SK-N-SH (cell line): ENCODE measurements around the gene MATN1. TPM values are rescaled to one million over a fixed set of nuclear protein-coding genes. Genes with fewer than 3 reads are reported as not detected.

Source experiments
- CTCF ChIA-PET: fragments of 300-600, 350-600 bp; formaldehyde crosslinking; extraction: SDS; loops from one replicate; lab custom pipeline; 2021; lab: Yijun Ruan, JAX
- POLR2A ChIA-PET: fragments of 350-600 bp; sonication (Branson Sonifier 250); formaldehyde crosslinking; extraction: SDS; loops from one replicate; lab custom pipeline; 2020; ENCODE audit warnings: antibody characterized with exemption, inconsistent platforms; lab: Yijun Ruan, JAX
- DNase-seq: peaks from one replicate; pipeline ENCODE4 v3.0.0; 2012
- H2AFZ ChIP-seq: fragments of 200-600 bp; sonication (generic); 2 replicates; pipeline ENCODE4 v1.8.1; 2016; ENCODE audit warnings: antibody characterized with exemption, mild to moderate bottlenecking, low read depth
- H3F3A ChIP-seq: fragments of 200-600 bp; sonication (generic); replicated peaks from 2 replicates; pipeline ENCODE3; 2016; ENCODE audit warnings: antibody characterized with exemption, mild to moderate bottlenecking; ENCODE audit not compliant: insufficient read depth
- H3K27ac ChIP-seq, 2 experiments: fragments of 200-500 bp in 1 of 2; fragments of 200-600 bp in 1 of 2; sonication (Bioruptor generic) in 1 of 2; sonication (generic), shearing (Covaris generic) in 1 of 2; 2 replicates each; pipeline versions ENCODE4 v1.5.1 to v1.6.1; 2014 to 2016; ENCODE audit warnings: low read depth in 2 of 2, inconsistent platforms in 1 of 2, low read length in 1 of 2, mild to moderate bottlenecking in 1 of 2, mixed read lengths in 1 of 2
- H3K27me3 ChIP-seq: fragments of 200-600 bp; sonication (generic), shearing (Covaris generic); 2 replicates; pipeline ENCODE4 v1.6.1; 2016; ENCODE audit warnings: mixed run types; ENCODE audit not compliant: insufficient read depth
- H3K36me3 ChIP-seq, 2 experiments: fragments of 200-500 bp in 1 of 2; fragments of 200-600 bp in 1 of 2; sonication (Bioruptor generic) in 1 of 2; sonication (generic) in 1 of 2; replicated peaks in 1 of 2; 2 replicates each; pipeline versions ENCODE3 to v1.5.1; 2014 to 2016; ENCODE audit warnings: low read length in 1 of 2, mild to moderate bottlenecking in 1 of 2; ENCODE audit not compliant: insufficient read depth in 2 of 2, control insufficient read depth in 1 of 2
- H3K4me1 ChIP-seq, 2 experiments: fragments of 200-500 bp in 1 of 2; fragments of 200-600 bp in 1 of 2; sonication (Bioruptor generic) in 1 of 2; sonication (generic), shearing (Covaris generic) in 1 of 2; 2 replicates each; pipeline versions ENCODE4 v1.5.1 to v1.6.1; 2014 to 2016; ENCODE audit warnings: low read depth in 1 of 2, low read length in 1 of 2, mixed run types in 1 of 2; ENCODE audit not compliant: insufficient read depth in 2 of 2, control insufficient read depth in 1 of 2
- H3K4me2 ChIP-seq: fragments of 200-600 bp; sonication (generic), shearing (Covaris generic); 2 replicates; pipeline ENCODE4 v1.6.1; 2017; ENCODE audit warnings: mixed run types
- H3K4me3 ChIP-seq, 2 experiments: fragments of 200-500 bp in 1 of 2; fragments of 200-600 bp in 1 of 2; sonication (Bioruptor generic) in 1 of 2; sonication (generic), shearing (Covaris generic) in 1 of 2; 2 replicates each; pipeline versions ENCODE4 v1.5.1 to v1.8.1; 2014 to 2016; ENCODE audit warnings: low read depth in 2 of 2, inconsistent platforms in 1 of 2, low read length in 1 of 2, mild to moderate bottlenecking in 1 of 2, mixed read lengths in 1 of 2, moderate library complexity in 1 of 2
- H3K79me2 ChIP-seq: fragments of 200-600 bp; sonication (generic); 2 replicates; pipeline ENCODE4 v1.8.1; 2017; ENCODE audit warnings: mild to moderate bottlenecking; ENCODE audit not compliant: insufficient read depth
- H3K9ac ChIP-seq: fragments of 200-600 bp; sonication (generic); 2 replicates; pipeline ENCODE4 v1.6.1; 2017; ENCODE audit warnings: mixed run types
- H3K9me2 ChIP-seq: fragments of 200-600 bp; sonication (generic); 2 replicates; pipeline ENCODE4 v1.6.1; 2017; ENCODE audit warnings: mixed run types
- H3K9me3 ChIP-seq: fragments of 200-600 bp; sonication (generic); 2 replicates; pipeline ENCODE4 v1.6.1; 2017; ENCODE audit warnings: mixed run types, mild to moderate bottlenecking, moderate library complexity
- H4K20me1 ChIP-seq: fragments of 200-600 bp; sonication (generic); 2 replicates; pipeline ENCODE4 v1.6.1; 2017; ENCODE audit warnings: mild to moderate bottlenecking, mixed run types; ENCODE audit not compliant: insufficient read depth
- CHD2 ChIP-seq: fragments of 150-350 bp; IDR thresholded peaks from 2 replicates; pipeline ENCODE4 v1.6.1; 2018; ENCODE audit warnings: low read length; ENCODE audit not compliant: partially characterized antibody
- ELF1 ChIP-seq: IDR thresholded peaks from 2 replicates; pipeline ENCODE4 v1.4.0; 2012
- EP300 ChIP-seq, 2 experiments: IDR thresholded peaks; 2 replicates each; pipeline versions ENCODE4 v1.4.0 to v1.6.1; 2012; ENCODE audit warnings: borderline replicate concordance in 1 of 2, low read depth in 1 of 2, low read length in 1 of 2
- FOSL2 ChIP-seq: IDR thresholded peaks from 2 replicates; pipeline ENCODE4 v1.4.0; 2012; ENCODE audit warnings: low read depth, mild to moderate bottlenecking, moderate library complexity, borderline replicate concordance
- FOXJ3 ChIP-seq: sonication (generic); formaldehyde crosslinking; IDR thresholded peaks from 2 replicates; pipeline ENCODE4 v1.5.1; 2020; ENCODE audit warnings: mild to moderate bottlenecking, missing genetic modification reagents
- GABPA ChIP-seq: IDR thresholded peaks from 2 replicates; pipeline ENCODE4 v1.4.0; 2012; ENCODE audit warnings: low read depth, mild to moderate bottlenecking
- JUND ChIP-seq: IDR thresholded peaks from 2 replicates; pipeline ENCODE4 v1.4.0; 2012
- MXI1 ChIP-seq: IDR thresholded peaks from 2 replicates; pipeline ENCODE4 v1.6.1; 2012; ENCODE audit warnings: mild to moderate bottlenecking, low read depth, low read length, improper control_type of control experiment
- NFIC ChIP-seq: IDR thresholded peaks from 2 replicates; pipeline ENCODE4 v1.4.0; 2012; ENCODE audit warnings: borderline replicate concordance
- RAD21 ChIP-seq: IDR thresholded peaks from 2 replicates; pipeline ENCODE4 v1.6.1; 2012; ENCODE audit warnings: mild to moderate bottlenecking, low read length
- SIN3A ChIP-seq: IDR thresholded peaks from 2 replicates; pipeline ENCODE4 v1.6.1; 2012; ENCODE audit warnings: low read depth, mild to moderate bottlenecking, low read length, moderate library complexity, borderline replicate concordance
- WGBS: methylation state at CpG from one replicate; pipeline ENCODE4 v1.1.6; 2017; ENCODE audit warnings: low lambda C conversion rate; 5-methylcytosine and 5-hydroxymethylcytosine counted together
- polyA plus RNA-seq, 3 experiments: library from polyadenylated mRNA; depleted of rRNA; stranded (reverse); fragments of >200 nt; gene quantifications; 2 replicates each; pipeline ENCODE4 v1.2.3, GENCODE V29; 2012
- TF ChIP-seq, protein P1 (sequence below): IDR thresholded peaks from 2 replicates; pipeline ENCODE4; 2012
- TF ChIP-seq, protein P2 (sequence below): IDR thresholded peaks from 2 replicates; pipeline ENCODE4 v1.4.0; 2012; ENCODE audit warnings: low read depth, borderline replicate concordance
- TF ChIP-seq, protein P3 (sequence below): fragments of 200-600 bp; sonication (generic); IDR thresholded peaks from 2 replicates; pipeline ENCODE4 v1.6.1; 2017; ENCODE audit warnings: antibody characterized with exemption, mild to moderate bottlenecking, moderate library complexity
- TF ChIP-seq, protein P4 (sequence below): IDR thresholded peaks from 2 replicates; pipeline ENCODE4 v1.6.1; 2012; ENCODE audit warnings: mild to moderate bottlenecking, low read depth, low read length, moderate library complexity
- TF ChIP-seq, protein P5 (sequence below): fragments of 150-350 bp; IDR thresholded peaks from 2 replicates; pipeline ENCODE4 v1.6.1; 2016; ENCODE audit warnings: mild to moderate bottlenecking, low read depth, low read length

Gene MATN1
- polyA plus RNA-seq, 1 of the 3 experiments (the other 2 are of a cell fraction), result 0.23 TPM

DNA sequence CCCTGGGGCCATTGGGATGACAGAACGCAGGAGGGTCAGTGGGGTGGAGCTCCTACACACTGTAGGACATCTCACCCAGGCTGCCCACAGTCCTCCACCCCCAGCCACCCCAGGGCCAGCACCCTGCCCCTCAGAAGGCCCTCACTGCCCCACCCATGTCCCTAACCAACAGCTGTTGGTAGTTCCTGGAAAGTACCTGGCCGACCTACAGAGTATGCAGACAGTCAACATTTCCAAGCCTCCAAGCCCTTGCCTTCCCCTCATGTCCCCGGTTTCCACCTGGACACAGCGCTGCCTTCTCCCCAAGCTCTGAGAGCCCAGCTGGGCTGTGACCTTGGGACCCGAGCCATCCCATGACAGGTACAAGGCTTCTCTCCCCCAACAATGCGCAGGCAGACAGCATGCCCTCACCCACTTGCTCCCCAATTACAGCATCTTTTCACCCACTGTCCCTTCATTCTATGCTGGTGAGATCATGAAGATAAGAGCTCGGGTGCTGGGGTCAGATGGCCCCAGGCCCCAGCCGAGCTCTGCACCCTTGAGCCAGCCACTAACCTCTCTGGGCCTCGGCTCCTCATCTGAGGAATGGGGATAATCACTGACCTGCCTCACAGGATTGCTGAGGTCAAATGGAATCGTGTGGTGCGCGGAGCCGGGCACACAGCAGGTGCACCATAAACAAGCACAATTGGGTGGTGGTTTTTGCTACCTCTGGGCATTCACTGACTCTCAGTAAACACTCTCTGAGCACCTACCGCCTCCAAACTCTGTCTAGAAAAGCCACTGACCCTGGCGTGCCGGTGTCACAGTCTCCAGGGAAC is 23.0 kb upstream of the MATN1 start:
- H3K36me3 ChIP-seq, result no peaks in the 10 kb centered on the region
- POLR2A ChIA-PET, result no interaction called here

DNA sequence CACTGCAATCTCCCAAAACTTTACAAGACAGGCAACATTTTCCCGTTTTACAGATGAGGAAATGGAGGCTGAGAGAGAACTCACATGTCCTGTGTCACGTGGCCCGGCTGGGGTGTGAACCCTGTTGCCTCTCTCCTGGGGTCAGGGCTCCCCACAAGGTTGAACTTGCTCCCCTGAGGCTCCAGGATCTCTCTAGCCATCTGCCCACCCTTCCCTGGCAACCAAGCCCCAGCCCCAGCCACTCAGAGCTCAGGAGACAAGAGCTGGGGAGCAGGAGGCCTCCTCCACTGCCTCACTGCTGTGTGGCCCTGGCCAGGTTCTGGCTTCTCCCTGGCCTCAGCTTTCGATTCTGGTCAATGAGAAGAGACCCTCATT is 22.4 kb upstream of the MATN1 start:
- H2AFZ ChIP-seq, result no peak overlapping the region
- H3K4me1 ChIP-seq, result peaks cover 0 to 14% of the 10 kb centered on the region in 2 experiments; a peak in 1 of 4 replicates
- no peaks in the 10 kb centered on the region for H3K79me2 ChIP-seq
- no peak for DNase-seq
- WGBS, result 50% methylated on average over 1 of the region's 4 CpGs
- POLR2A ChIA-PET, result no interaction called here
- no peak overlapping the region for H3K4me3 ChIP-seq
- no peaks in the 10 kb centered on the region for H3K27me3 ChIP-seq
- no peaks in the 10 kb centered on the region for H3K9me2 ChIP-seq
- no peaks in the 10 kb centered on the region for H4K20me1 ChIP-seq
- TF ChIP-seq GABPA, result no peak
- no peak for TF ChIP-seq NFIC
- TF ChIP-seq, protein P1, sequence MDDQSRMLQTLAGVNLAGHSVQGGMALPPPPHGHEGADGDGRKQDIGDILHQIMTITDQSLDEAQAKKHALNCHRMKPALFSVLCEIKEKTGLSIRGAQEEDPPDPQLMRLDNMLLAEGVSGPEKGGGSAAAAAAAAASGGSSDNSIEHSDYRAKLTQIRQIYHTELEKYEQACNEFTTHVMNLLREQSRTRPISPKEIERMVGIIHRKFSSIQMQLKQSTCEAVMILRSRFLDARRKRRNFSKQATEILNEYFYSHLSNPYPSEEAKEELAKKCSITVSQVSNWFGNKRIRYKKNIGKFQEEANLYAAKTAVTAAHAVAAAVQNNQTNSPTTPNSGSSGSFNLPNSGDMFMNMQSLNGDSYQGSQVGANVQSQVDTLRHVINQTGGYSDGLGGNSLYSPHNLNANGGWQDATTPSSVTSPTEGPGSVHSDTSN, result no peak
- TF ChIP-seq, protein P2, sequence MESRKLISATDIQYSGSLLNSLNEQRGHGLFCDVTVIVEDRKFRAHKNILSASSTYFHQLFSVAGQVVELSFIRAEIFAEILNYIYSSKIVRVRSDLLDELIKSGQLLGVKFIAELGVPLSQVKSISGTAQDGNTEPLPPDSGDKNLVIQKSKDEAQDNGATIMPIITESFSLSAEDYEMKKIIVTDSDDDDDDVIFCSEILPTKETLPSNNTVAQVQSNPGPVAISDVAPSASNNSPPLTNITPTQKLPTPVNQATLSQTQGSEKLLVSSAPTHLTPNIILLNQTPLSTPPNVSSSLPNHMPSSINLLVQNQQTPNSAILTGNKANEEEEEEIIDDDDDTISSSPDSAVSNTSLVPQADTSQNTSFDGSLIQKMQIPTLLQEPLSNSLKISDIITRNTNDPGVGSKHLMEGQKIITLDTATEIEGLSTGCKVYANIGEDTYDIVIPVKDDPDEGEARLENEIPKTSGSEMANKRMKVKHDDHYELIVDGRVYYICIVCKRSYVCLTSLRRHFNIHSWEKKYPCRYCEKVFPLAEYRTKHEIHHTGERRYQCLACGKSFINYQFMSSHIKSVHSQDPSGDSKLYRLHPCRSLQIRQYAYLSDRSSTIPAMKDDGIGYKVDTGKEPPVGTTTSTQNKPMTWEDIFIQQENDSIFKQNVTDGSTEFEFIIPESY, result no peak
- TF ChIP-seq, protein P3, sequence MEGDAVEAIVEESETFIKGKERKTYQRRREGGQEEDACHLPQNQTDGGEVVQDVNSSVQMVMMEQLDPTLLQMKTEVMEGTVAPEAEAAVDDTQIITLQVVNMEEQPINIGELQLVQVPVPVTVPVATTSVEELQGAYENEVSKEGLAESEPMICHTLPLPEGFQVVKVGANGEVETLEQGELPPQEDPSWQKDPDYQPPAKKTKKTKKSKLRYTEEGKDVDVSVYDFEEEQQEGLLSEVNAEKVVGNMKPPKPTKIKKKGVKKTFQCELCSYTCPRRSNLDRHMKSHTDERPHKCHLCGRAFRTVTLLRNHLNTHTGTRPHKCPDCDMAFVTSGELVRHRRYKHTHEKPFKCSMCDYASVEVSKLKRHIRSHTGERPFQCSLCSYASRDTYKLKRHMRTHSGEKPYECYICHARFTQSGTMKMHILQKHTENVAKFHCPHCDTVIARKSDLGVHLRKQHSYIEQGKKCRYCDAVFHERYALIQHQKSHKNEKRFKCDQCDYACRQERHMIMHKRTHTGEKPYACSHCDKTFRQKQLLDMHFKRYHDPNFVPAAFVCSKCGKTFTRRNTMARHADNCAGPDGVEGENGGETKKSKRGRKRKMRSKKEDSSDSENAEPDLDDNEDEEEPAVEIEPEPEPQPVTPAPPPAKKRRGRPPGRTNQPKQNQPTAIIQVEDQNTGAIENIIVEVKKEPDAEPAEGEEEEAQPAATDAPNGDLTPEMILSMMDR, result no peak
- no peak for TF ChIP-seq SIN3A
- TF ChIP-seq FOXJ3 (CRISPR knock-in tag), result no peak
- TF ChIP-seq ELF1, result no peak
- no peak for TF ChIP-seq RAD21
- TF ChIP-seq CHD2, result no peak
- TF ChIP-seq, protein P4, sequence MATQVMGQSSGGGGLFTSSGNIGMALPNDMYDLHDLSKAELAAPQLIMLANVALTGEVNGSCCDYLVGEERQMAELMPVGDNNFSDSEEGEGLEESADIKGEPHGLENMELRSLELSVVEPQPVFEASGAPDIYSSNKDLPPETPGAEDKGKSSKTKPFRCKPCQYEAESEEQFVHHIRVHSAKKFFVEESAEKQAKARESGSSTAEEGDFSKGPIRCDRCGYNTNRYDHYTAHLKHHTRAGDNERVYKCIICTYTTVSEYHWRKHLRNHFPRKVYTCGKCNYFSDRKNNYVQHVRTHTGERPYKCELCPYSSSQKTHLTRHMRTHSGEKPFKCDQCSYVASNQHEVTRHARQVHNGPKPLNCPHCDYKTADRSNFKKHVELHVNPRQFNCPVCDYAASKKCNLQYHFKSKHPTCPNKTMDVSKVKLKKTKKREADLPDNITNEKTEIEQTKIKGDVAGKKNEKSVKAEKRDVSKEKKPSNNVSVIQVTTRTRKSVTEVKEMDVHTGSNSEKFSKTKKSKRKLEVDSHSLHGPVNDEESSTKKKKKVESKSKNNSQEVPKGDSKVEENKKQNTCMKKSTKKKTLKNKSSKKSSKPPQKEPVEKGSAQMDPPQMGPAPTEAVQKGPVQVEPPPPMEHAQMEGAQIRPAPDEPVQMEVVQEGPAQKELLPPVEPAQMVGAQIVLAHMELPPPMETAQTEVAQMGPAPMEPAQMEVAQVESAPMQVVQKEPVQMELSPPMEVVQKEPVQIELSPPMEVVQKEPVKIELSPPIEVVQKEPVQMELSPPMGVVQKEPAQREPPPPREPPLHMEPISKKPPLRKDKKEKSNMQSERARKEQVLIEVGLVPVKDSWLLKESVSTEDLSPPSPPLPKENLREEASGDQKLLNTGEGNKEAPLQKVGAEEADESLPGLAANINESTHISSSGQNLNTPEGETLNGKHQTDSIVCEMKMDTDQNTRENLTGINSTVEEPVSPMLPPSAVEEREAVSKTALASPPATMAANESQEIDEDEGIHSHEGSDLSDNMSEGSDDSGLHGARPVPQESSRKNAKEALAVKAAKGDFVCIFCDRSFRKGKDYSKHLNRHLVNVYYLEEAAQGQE, result no peak
- no peak for TF ChIP-seq MXI1
- TF ChIP-seq, protein P5, sequence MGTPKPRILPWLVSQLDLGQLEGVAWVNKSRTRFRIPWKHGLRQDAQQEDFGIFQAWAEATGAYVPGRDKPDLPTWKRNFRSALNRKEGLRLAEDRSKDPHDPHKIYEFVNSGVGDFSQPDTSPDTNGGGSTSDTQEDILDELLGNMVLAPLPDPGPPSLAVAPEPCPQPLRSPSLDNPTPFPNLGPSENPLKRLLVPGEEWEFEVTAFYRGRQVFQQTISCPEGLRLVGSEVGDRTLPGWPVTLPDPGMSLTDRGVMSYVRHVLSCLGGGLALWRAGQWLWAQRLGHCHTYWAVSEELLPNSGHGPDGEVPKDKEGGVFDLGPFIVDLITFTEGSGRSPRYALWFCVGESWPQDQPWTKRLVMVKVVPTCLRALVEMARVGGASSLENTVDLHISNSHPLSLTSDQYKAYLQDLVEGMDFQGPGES, result no peak
- TF ChIP-seq FOSL2, result no peak
- no peak for TF ChIP-seq JUND
- no peak for TF ChIP-seq EP300 (IDR thresholded peaks at IDR 0.05; ENCODE audit: borderline replicate concordance in 1 of 2, low read depth in 1 of 2, low read length in 1 of 2)
- TF ChIP-seq, all 33 proteins: peak for 0
- Histone ChIP-seq H3K27ac (no peak overlapping the region), H3K9me3 (no peaks in the 10 kb centered on the region), H3K4me2 (no peak overlapping the region), H3K9ac (no peak overlapping the region), H3F3A (no peaks in the 10 kb centered on the region), H3K36me3 (no peaks in the 10 kb centered on the region)
- CTCF ChIA-PET, result interaction anchor here (1.2 to 1.4 kb wide), 2 partner anchors 37 to 56 kb away, joined by 4 to 5 read pairs; no protein-coding TSS in a partner anchor

More for the DNA sequence above, 23.0 kb upstream of the MATN1 start:
- TF ChIP-seq NFIC, result no peak
- Histone ChIP-seq H3K27me3 (no peaks in the 10 kb centered on the region), H3K4me1 (peaks cover 0 to 14% of the 10 kb centered on the region in 2 experiments; a peak in 1 of 4 replicates), H3K27ac (no peak overlapping the region), H3K4me3 (no peak overlapping the region), H3K4me2 (no peak overlapping the region), H4K20me1 (no peaks in the 10 kb centered on the region), H3K9me3 (no peaks in the 10 kb centered on the region), H3K79me2 (no peaks in the 10 kb centered on the region), H3K9ac (no peak overlapping the region), H3K9me2 (no peaks in the 10 kb centered on the region), H2AFZ (no peak overlapping the region), H3F3A (no peaks in the 10 kb centered on the region)
- DNase-seq, result no peak
- CTCF ChIA-PET, result interaction anchor here (1.1 to 1.4 kb wide), 3 partner anchors 27 to 55 kb away, joined by 3 to 5 read pairs (median 4); no protein-coding TSS in a partner anchor
- 77% methylated on average over 10 of the region's 16 CpGs for WGBS
